Esophagus muscularis mucosa (tissue), 4 donors: Measurements from ENCODE around the gene CORO7. TPM values are rescaled to one million over a fixed set of nuclear protein-coding genes. Genes with fewer than 3 reads are reported as not detected.

Experiments used
- DNase-seq: peaks from one replicate; pipeline ENCODE4 v3.0.0-alpha.2; 2017; ENCODE audit errors: extremely low spot score
- H3K27ac ChIP-seq, 4 donors: fragments of 200-600 bp; sonication (generic); replicated peaks in 1 of 4; 1 replicate in 3 of 4; 2 replicates in 1 of 4; pipeline ENCODE4 v1.5.1; 2016 to 2019; ENCODE audit warnings: mild to moderate bottlenecking in 1 of 4
- H3K27me3 ChIP-seq, 4 donors: fragments of 200-600 bp; sonication (generic); one replicate each; pipeline versions ENCODE4 v1.5.1 to v1.6.0; 2016 to 2019
- H3K36me3 ChIP-seq, 4 donors: fragments of 200-600 bp; sonication (generic); one replicate each; pipeline ENCODE4 v1.5.1; 2016 to 2019
- H3K4me1 ChIP-seq, 4 donors: fragments of 200-600 bp; sonication (generic); one replicate each; pipeline ENCODE4 v1.5.1; 2016 to 2019
- H3K4me3 ChIP-seq, 4 donors: fragments of 200-600 bp; sonication (generic); 1 replicate in 2 of 4; 2 replicates in 2 of 4; pipeline ENCODE4 v1.5.1; 2016 to 2019; ENCODE audit warnings: mild to moderate bottlenecking in 4 of 4, moderate library complexity in 1 of 4
- H3K9me3 ChIP-seq, 4 donors: fragments of 200-600 bp; sonication (generic); 1 replicate in 3 of 4; 2 replicates in 1 of 4; pipeline ENCODE4 v1.5.1; 2016 to 2019
- EP300 ChIP-seq: sonication (generic); formaldehyde crosslinking; IDR thresholded peaks from one replicate; pipeline ENCODE4 v1.6.1; 2017; ENCODE audit warnings: antibody characterized with exemption
- POLR2A ChIP-seq: fragments of 450-650 bp; IDR thresholded peaks from one replicate; pipeline ENCODE4 v1.6.1; 2017; ENCODE audit warnings: antibody characterized with exemption, moderate library complexity, mild to moderate bottlenecking, low read depth
- POLR2AphosphoS5 ChIP-seq, 2 donors: sonication (generic); formaldehyde crosslinking; IDR thresholded peaks; one replicate each; pipeline ENCODE4 v1.6.1; 2017; ENCODE audit warnings: antibody characterized with exemption in 2 of 2
- WGBS: methylation state at CpG from one replicate; pipeline ENCODE4 v1.1.5; 2018; 5-methylcytosine and 5-hydroxymethylcytosine counted together
- intact Hi-C: fragments of 100-400 bp; cut with DNase I; formaldehyde crosslinking; loops from one replicate; pipeline ENCODE4 v1.15.1; 2023
- small RNA-seq, 3 donors: library from RNA; depleted of rRNA; stranded (forward); fragments of <200 nt; gene quantifications; one replicate each; pipeline ENCODE3, GENCODE V24; 2016
- total RNA-seq, 4 donors: library from RNA; depleted of rRNA; stranded (reverse); fragments of >200 nt; gene quantifications; one replicate each; pipeline versions ENCODE4 v1.1.0 to v1.2.1, GENCODE V29; 2016
- TF ChIP-seq, protein P1 (sequence below), 3 experiments: fragments of 200-600 bp in 2 of 3; fragments of 450-650 bp in 1 of 3; sonication (generic) in 2 of 3; IDR thresholded peaks; one replicate each; pipeline ENCODE4 v1.5.1; 2017 to 2019; ENCODE audit warnings: antibody characterized with exemption in 3 of 3, mild to moderate bottlenecking in 2 of 3, moderate library complexity in 1 of 3

The CORO7 gene
- total RNA-seq, 4 donors from 2014 or later: 11.6 to 24.6 (median 21.3) TPM

DNA sequence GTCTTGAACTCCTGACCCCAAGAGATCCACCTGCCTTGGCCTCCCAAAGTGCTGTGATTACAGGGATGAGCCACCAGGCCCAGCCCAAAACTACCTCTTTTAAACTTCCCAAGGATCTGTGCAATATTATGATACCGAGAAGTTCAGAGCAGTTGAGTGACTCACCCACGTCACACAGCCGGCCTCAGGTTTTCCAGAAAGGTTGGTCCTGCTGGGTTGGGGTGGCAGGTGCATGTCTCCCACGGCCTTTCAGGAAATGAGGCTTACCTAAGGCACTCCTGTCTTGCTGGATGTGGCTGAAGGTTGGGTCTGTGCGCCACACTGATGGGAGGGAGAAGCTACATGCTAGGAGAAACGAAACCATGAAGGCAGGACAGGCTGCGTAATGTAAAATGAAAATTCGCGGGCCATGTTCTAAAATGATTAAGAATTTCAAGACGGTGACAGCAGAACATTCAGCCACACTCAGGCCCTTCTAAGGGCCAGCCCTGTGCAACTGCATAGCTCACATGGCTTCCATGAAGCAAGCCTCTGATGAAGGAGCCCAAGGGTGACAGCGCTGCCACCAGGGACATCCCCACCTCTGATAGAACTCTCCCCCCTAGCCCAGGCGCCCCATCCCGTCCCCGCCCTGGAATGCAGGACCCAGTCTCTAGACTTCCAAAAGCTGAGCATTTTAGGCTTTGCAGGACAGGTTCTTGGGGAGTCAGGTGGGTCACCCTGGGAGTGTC is 107.1 kb downstream of the CORO7 start:
- peak overlapping the region; percentile 61 to 79 (median 70) for H3K27ac ChIP-seq
- intact Hi-C loops: no loop called here
- DNase-seq: no peak
- 90% methylated on average over 10 of the region's 14 CpGs for WGBS
- TF ChIP-seq, protein P1, sequence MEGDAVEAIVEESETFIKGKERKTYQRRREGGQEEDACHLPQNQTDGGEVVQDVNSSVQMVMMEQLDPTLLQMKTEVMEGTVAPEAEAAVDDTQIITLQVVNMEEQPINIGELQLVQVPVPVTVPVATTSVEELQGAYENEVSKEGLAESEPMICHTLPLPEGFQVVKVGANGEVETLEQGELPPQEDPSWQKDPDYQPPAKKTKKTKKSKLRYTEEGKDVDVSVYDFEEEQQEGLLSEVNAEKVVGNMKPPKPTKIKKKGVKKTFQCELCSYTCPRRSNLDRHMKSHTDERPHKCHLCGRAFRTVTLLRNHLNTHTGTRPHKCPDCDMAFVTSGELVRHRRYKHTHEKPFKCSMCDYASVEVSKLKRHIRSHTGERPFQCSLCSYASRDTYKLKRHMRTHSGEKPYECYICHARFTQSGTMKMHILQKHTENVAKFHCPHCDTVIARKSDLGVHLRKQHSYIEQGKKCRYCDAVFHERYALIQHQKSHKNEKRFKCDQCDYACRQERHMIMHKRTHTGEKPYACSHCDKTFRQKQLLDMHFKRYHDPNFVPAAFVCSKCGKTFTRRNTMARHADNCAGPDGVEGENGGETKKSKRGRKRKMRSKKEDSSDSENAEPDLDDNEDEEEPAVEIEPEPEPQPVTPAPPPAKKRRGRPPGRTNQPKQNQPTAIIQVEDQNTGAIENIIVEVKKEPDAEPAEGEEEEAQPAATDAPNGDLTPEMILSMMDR (IDR thresholded peaks at IDR 0.05): no peak
- TF ChIP-seq POLR2A (no peak), POLR2AphosphoS5 (IDR thresholded peaks at IDR 0.05) (no peak)
- H3K4me1 ChIP-seq: peaks cover 24 to 46% (median 39%) of the 10 kb centered on the region in 4 donors
- no peaks in the 10 kb centered on the region for H3K27me3 ChIP-seq
- H3K4me3 ChIP-seq: no peak overlapping the region
- no peaks in the 10 kb centered on the region for H3K9me3 ChIP-seq
- no peaks in the 10 kb centered on the region for H3K36me3 ChIP-seq

DNA sequence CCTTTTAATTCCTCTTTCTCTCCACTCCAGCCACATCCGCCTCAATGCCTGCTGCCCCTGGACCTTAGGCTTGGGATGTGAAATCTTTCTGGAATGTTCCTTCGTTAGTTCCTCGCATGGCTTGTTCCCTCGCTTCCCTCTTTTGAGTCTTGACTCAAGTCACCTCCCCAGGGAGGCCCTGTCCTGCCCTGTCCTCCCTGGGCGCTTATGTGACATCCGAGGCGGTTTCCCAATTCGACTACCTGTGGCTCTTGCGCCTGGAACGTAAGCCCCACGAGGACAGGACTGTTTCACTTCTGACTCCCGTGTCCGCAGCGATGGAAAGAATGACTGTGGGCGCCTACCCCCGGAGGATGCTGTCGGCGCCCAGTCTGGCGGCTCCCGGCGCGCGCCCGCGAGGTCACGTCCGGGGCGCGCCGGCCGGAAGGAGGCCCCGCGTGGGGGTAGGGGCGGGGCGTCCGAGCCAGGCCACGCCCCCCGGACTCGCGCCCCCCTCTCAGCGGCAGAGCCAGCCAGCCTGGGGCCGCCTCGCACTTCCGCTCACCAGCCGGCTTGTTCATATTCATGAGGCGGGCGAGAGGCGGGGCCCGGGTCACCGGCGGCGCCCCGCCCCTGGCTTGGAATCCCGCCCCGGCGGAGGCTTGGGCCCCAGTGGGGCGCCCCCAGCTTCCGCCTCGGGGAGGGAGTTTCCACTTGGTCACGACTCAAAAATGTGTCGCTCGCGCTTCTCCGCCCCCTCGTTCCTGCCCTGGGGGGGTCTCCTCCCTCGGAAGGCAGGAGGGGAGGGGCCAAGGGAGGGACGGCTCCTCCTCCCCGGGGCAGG is 109.0 kb downstream of the CORO7 start:
- H3K27me3 ChIP-seq: no peaks in the 10 kb centered on the region
- H3K4me1 ChIP-seq: peaks cover 18 to 36% (median 30%) of the 10 kb centered on the region in 4 donors
- no peaks in the 10 kb centered on the region for H3K9me3 ChIP-seq
- DNase-seq: peak; percentile 98
- intact Hi-C loops: no loop called here
- peak overlapping the region; percentile 56 to 64 (median 57) for H3K4me3 ChIP-seq
- H3K27ac ChIP-seq: peak overlapping the region; percentile 84 to 91 (median 89)
- TF ChIP-seq EP300 (no peak), POLR2AphosphoS5 (IDR thresholded peaks at IDR 0.05) (peak; percentile 75 to 78)
- TF ChIP-seq, protein P1 (IDR thresholded peaks at IDR 0.05): peak in 1 of 3 experiments; percentile 24
- no peaks in the 10 kb centered on the region for H3K36me3 ChIP-seq
- WGBS: 12% methylated on average over 41 of the region's 68 CpGs

DNA sequence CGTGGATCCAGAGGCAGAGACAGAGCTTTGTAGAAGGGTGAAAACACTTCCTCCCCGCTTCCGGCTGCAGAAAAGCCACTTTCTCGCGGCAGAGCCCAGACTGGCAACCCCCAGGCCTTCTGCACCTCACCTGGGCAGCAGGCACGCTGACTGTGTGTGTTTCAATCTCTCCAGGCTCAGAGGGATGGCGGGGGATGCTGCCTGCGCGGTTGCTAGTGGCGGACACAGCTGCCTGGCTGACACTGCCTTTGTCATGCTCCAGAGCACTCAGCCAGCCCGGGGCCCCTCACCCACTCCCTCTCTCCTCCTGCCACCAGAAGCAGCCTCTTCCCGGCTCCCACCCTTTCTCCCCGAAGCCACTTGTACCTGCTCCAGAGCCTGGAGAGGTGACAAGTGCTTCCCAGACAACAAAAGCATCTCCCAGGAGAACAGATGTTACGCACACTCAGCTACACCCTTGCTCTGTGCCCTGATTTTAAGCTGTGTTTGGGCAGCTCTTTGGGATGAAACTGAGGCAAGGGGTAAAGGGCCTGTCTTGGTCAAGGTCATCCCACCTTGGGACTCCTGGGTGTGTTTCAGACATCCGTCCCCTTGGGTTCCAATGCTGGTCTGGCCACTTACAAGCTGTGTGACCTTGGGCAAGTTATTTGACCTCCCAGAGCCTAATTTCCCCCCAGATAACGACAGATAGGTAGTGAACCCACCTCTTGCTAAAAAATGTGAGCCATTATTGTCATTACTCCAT is 109.8 kb downstream of the CORO7 start:
- no peak for DNase-seq
- Histone ChIP-seq H3K4me1 (peaks cover 18 to 36% (median 30%) of the 10 kb centered on the region in 4 donors), H3K4me3 (peak overlapping the region; percentile 56 to 64 (median 57)), H3K36me3 (no peaks in the 10 kb centered on the region), H3K27me3 (no peaks in the 10 kb centered on the region), H3K27ac (peak overlapping the region; percentile 84 to 91 (median 89)), H3K9me3 (no peaks in the 10 kb centered on the region)
- 80% methylated on average over 11 of the region's 16 CpGs for WGBS
- TF ChIP-seq, protein P1 (IDR thresholded peaks at IDR 0.05): no peak
- TF ChIP-seq POLR2AphosphoS5 (IDR thresholded peaks at IDR 0.05) (no peak), POLR2A (no peak), EP300 (no peak)
- intact Hi-C loops: no loop called here

Small RNAs within 50 kb of the gene (small RNA-seq; reads per million reads assigned to genes)
- 0 reads per million in 3 donors for gene AC012676.2

Other genes with a start within 250 kb of the CORO7 start
- gene SRL, start 174.5 kb downstream of the CORO7 start, total RNA-seq: 1 to 10 TPM in 3 of 4 donors, under 1 TPM in 1; 0.83 to 2.2 (median 1.5) TPM
- gene TFAP4, start 143.6 kb downstream of the CORO7 start, total RNA-seq: 1 to 10 TPM; 2.8 to 4.6 (median 3.7) TPM
- 10 to 100 TPM; 10.8 to 32.6 (median 14.9) TPM for gene GLIS2, start 100.5 kb downstream of the CORO7 start, total RNA-seq
- gene PAM16, start 65.3 kb downstream of the CORO7 start, total RNA-seq: 10 to 100 TPM; 24.5 to 44.1 (median 40.2) TPM
- 10 to 100 TPM in 3 of 4 donors, 1 to 10 TPM in 1; 7.1 to 31.3 (median 21.7) TPM for gene VASN, start 44.7 kb downstream of the CORO7 start, total RNA-seq
- gene DNAJA3, start 9.3 kb upstream of the CORO7 start, total RNA-seq: 10 to 100 TPM; 40.6 to 51.2 (median 45.9) TPM
- 10 to 100 TPM; 29.1 to 50.0 (median 45.3) TPM for gene NMRAL1, start 58.0 kb upstream of the CORO7 start, total RNA-seq
- 10 to 100 TPM; 26.6 to 45.9 (median 44.7) TPM for gene HMOX2, start 59.8 kb upstream of the CORO7 start, total RNA-seq
- 10 to 100 TPM; 18.3 to 33.4 (median 28.3) TPM for gene CDIP1, start 122.2 kb upstream of the CORO7 start, total RNA-seq
- gene C16orf96, start 139.7 kb upstream of the CORO7 start, total RNA-seq: not detected
- gene UBALD1, start 198.3 kb upstream of the CORO7 start, total RNA-seq: 10 to 100 TPM; 11.2 to 34.6 (median 17.9) TPM
- 10 to 100 TPM; 40.3 to 75.6 (median 48.5) TPM for gene MGRN1, start 208.2 kb upstream of the CORO7 start, total RNA-seq